CD14-positive monocyte (primary cell): ENCODE results near the gene ITPR2. TPM values are rescaled to one million over a fixed set of nuclear protein-coding genes. Genes with fewer than 3 reads are reported as not detected.

Experiments
- DNase-seq, 3 donors: peaks; one replicate each; pipeline ENCODE4 v3.0.0-alpha.2; 2011 to 2022
- H2AFZ ChIP-seq: 2 replicates; pipeline ENCODE4 v1.6.0; 2012; ENCODE audit warnings: mild to moderate bottlenecking, low read depth, low read length, inconsistent platforms; ENCODE audit not compliant: insufficient read depth, poor library complexity, severe bottlenecking
- H3K27ac ChIP-seq, 2 donors: 1 replicate in 1 of 2; 2 replicates in 1 of 2; pipeline ENCODE4 v1.5.1; 2012 to 2013; ENCODE audit warnings: low read length in 2 of 2, control low read depth in 1 of 2, inconsistent platforms in 1 of 2, low read depth in 1 of 2, mild to moderate bottlenecking in 1 of 2
- H3K27me3 ChIP-seq, 2 donors: one replicate each; pipeline versions ENCODE4 v1.6.0 to v1.6.1; 2011 to 2013; ENCODE audit warnings: low read length in 2 of 2; ENCODE audit not compliant: control insufficient read depth in 2 of 2, insufficient read depth in 2 of 2
- H3K36me3 ChIP-seq, 2 donors: replicated peaks in 1 of 2; 1 replicate in 1 of 2; 2 replicates in 1 of 2; pipeline versions ENCODE4 v1.5.1 to v1.6.1; 2012 to 2013; ENCODE audit warnings: low read length in 2 of 2, control low read depth in 1 of 2, inconsistent platforms in 1 of 2, mild to moderate bottlenecking in 1 of 2; ENCODE audit not compliant: insufficient read depth in 2 of 2, control insufficient read depth in 1 of 2
- H3K4me1 ChIP-seq, 2 donors: 1 replicate in 1 of 2; 2 replicates in 1 of 2; pipeline versions ENCODE4 v1.5.1 to v1.6.1; 2012 to 2013; ENCODE audit warnings: low read length in 2 of 2, control low read depth in 1 of 2, inconsistent platforms in 1 of 2, mild to moderate bottlenecking in 1 of 2, moderate library complexity in 1 of 2; ENCODE audit not compliant: insufficient read depth in 2 of 2, control insufficient read depth in 1 of 2
- H3K4me2 ChIP-seq: replicated peaks from 2 replicates; pipeline ENCODE3; 2012; ENCODE audit warnings: low read length, moderate library complexity, mild to moderate bottlenecking; ENCODE audit not compliant: poor library complexity, severe bottlenecking; ENCODE audit errors: extremely low read depth
- H3K4me3 ChIP-seq, 3 experiments: fragments of 200-600 bp in 1 of 3; sonication (generic) in 1 of 3; replicated peaks in 1 of 3; 1 replicate in 2 of 3; 2 replicates in 1 of 3; pipeline ENCODE4 v1.5.1; 2011 to 2013; ENCODE audit warnings: low read length in 3 of 3, mild to moderate bottlenecking in 3 of 3, control low read depth in 2 of 3, low read depth in 2 of 3, inconsistent platforms in 1 of 3, moderate library complexity in 1 of 3
- H3K79me2 ChIP-seq: 2 replicates; pipeline ENCODE4 v1.6.0; 2012; ENCODE audit warnings: mild to moderate bottlenecking, control low read depth, inconsistent platforms, low read length, moderate library complexity; ENCODE audit not compliant: insufficient read depth
- H3K9ac ChIP-seq: 2 replicates; pipeline ENCODE4 v1.6.0; 2017; ENCODE audit warnings: low read length, mild to moderate bottlenecking; ENCODE audit not compliant: insufficient read depth, poor library complexity, severe bottlenecking
- H3K9me3 ChIP-seq, 2 donors: replicated peaks in 1 of 2; 1 replicate in 1 of 2; 2 replicates in 1 of 2; pipeline versions ENCODE4 v1.5.1 to v1.6.1; 2012 to 2013; ENCODE audit warnings: low read length in 2 of 2, control low read depth in 1 of 2; ENCODE audit not compliant: control insufficient read depth in 1 of 2, insufficient read depth in 1 of 2
- H4K20me1 ChIP-seq: 2 replicates; pipeline ENCODE4 v1.6.0; 2012; ENCODE audit warnings: mild to moderate bottlenecking, low read length, control low read depth, moderate library complexity; ENCODE audit not compliant: insufficient read depth
- H3K27ac Mint-ChIP-seq, 7 donors: one replicate each; pipeline ENCODE4 v1.8.0; 2020; ENCODE audit warnings: mild to moderate bottlenecking in 7 of 7, mixed read lengths in 7 of 7, moderate library complexity in 6 of 7, inconsistent platforms in 2 of 7
- H3K27me3 Mint-ChIP-seq, 3 donors: one replicate each; pipeline ENCODE4 v1.8.0; 2021 to 2022; ENCODE audit warnings: low read depth in 3 of 3, mild to moderate bottlenecking in 3 of 3, mixed read lengths in 3 of 3, moderate library complexity in 3 of 3, inconsistent platforms in 1 of 3
- H3K36me3 Mint-ChIP-seq, 2 donors: one replicate each; pipeline ENCODE4 v1.8.0; 2020; ENCODE audit warnings: mixed read lengths in 2 of 2, inconsistent platforms in 1 of 2, mild to moderate bottlenecking in 1 of 2
- H3K4me1 Mint-ChIP-seq: one replicate; pipeline ENCODE4 v1.8.0; 2020; ENCODE audit warnings: mild to moderate bottlenecking, mixed read lengths
- H3K4me3 Mint-ChIP-seq, 2 donors: one replicate each; pipeline ENCODE4 v1.8.0; 2020; ENCODE audit warnings: mild to moderate bottlenecking in 2 of 2, mixed read lengths in 2 of 2, moderate library complexity in 1 of 2
- H3K9me3 Mint-ChIP-seq, 7 donors: one replicate each; pipeline ENCODE4 v1.8.0; 2020 to 2022; ENCODE audit warnings: mixed read lengths in 7 of 7, mild to moderate bottlenecking in 6 of 7, moderate library complexity in 6 of 7, inconsistent platforms in 2 of 7
- CTCF ChIP-seq: fragments of 200-600 bp; IDR thresholded peaks from one replicate; pipeline ENCODE4 v1.8.0; 2022; ENCODE audit warnings: antibody characterized with exemption, mild to moderate bottlenecking
- WGBS: methylation state at CpG from one replicate; pipeline ENCODE4 v1.1.5; 2013; ENCODE audit warnings: missing lambda C conversion rate; ENCODE audit not compliant: insufficient coverage; 5-methylcytosine and 5-hydroxymethylcytosine counted together
- intact Hi-C, 2 donors: fragments of 100-400 bp; cut with micrococcal nuclease; formaldehyde crosslinking; loops; one replicate each; pipeline versions ENCODE4 v1.15.0 to v1.15.1; 2023
- polyA plus RNA-seq, 3 donors: library from polyadenylated mRNA; depleted of rRNA in 1 of 3; unstranded in 2 of 3; stranded (reverse) in 1 of 3; fragments of 300-500 nt in 2 of 3; fragments of >200 nt in 1 of 3; fragmentation: Illumina TruSeq in 2 of 3; gene quantifications; 1 replicate in 2 of 3; 2 replicates in 1 of 3; pipeline ENCODE4 v1.2.3, GENCODE V29; 2012 to 2021

The ITPR2 gene
- polyA plus RNA-seq, 3 donors = 2.7 to 6.4 (median 5.7) TPM

GRCh38 chr12:26370098-26370497 is 462.9 kb downstream of the ITPR2 start:
- Histone ChIP-seq H3K27ac (no peak overlapping the region), H3K4me3 (no peak overlapping the region), H2AFZ (no peak overlapping the region), H3K36me3 (no peaks in the 10 kb centered on the region), H3K9me3 (no peaks in the 10 kb centered on the region), H3K27me3 (no peaks in the 10 kb centered on the region), H4K20me1 (no peaks in the 10 kb centered on the region), H3K9ac (no peak overlapping the region), H3K79me2 (no peaks in the 10 kb centered on the region), H3K4me2 (no peak overlapping the region), H3K4me1 (no peaks in the 10 kb centered on the region)
- Mint-ChIP-seq H3K4me3 (no peak overlapping the region), H3K27ac (no peak overlapping the region), H3K4me1 (no peaks in the 10 kb centered on the region), H3K9me3 (peaks cover 0 to 2% (median 0%) of the 10 kb centered on the region in 7 donors), H3K36me3 (peaks cover 7 to 10% of the 10 kb centered on the region in 2 donors), H3K27me3 (no peaks in the 10 kb centered on the region)
- intact Hi-C loops = no loop called here
- DNase-seq = no peak
- no peak for TF ChIP-seq CTCF
- 100% methylated on average over 2 of the region's 2 CpGs for WGBS

- Histone ChIP-seq H4K20me1 (no peaks in the 10 kb centered on the region), H3K79me2 (no peaks in the 10 kb centered on the region), H3K27ac (no peak overlapping the region), H3K4me3 (no peak overlapping the region), H3K4me2 (no peak overlapping the region), H2AFZ (no peak overlapping the region), H3K9ac (no peak overlapping the region), H3K36me3 (no peaks in the 10 kb centered on the region), H3K9me3 (no peaks in the 10 kb centered on the region), H3K4me1 (no peaks in the 10 kb centered on the region), H3K27me3 (no peaks in the 10 kb centered on the region)
- peak in 1 of 3 donors; percentile 57 for DNase-seq
- 91% methylated on average over 4 of the region's 4 CpGs for WGBS
- Mint-ChIP-seq H3K36me3 (peaks cover 7 to 8% of the 10 kb centered on the region in 2 donors), H3K9me3 (peaks cover 0 to 2% (median 0%) of the 10 kb centered on the region in 7 donors), H3K4me1 (no peaks in the 10 kb centered on the region), H3K27ac (no peak overlapping the region), H3K4me3 (no peak overlapping the region), H3K27me3 (no peaks in the 10 kb centered on the region)
- TF ChIP-seq CTCF = no peak
- intact Hi-C loops = no loop called here
Measured at GRCh38 chr12:26369588-26369987, 463.4 kb downstream of the ITPR2 start.
